GM21381 (cell line): ENCODE results near the gene TIMM17B.
A peak's percentile ranks its signal among the peaks of the same experiment; 100 is the strongest.

Source experiments
- ATAC-seq: cut with Tn5 transposase; IDR thresholded peaks from one replicate; pipeline ENCODE4 v1.9.1; 2021; ENCODE audit warnings: mild to moderate bottlenecking, moderate library complexity; ENCODE audit not compliant: unreplicated experiment

TIMM17B gene

DNA sequence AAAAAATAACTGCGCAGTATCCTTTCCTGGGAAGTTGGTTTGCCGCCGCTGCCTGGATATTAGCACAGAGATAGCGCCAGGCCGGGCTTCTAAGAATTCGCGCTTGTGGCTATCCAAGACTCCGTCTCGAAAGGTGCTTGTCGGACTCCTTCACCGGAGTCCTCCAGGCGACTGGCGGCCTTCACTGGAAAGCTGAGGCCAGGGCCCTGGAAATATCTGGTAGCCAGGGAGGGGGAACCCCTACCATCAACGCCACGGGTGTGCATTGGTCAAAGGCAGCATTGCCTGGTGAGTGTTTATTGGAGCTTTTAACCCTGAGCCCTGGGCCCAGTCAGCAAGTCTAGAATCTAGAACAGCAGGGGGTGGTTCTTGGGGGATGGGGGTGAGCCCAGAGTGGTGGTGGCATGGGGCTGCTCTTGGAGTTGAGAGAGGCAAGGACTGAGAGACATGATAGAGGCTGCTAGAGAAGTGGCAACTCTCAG is 21.8 kb upstream of the TIMM17B start:
- ATAC-seq = peak; percentile 9

DNA sequence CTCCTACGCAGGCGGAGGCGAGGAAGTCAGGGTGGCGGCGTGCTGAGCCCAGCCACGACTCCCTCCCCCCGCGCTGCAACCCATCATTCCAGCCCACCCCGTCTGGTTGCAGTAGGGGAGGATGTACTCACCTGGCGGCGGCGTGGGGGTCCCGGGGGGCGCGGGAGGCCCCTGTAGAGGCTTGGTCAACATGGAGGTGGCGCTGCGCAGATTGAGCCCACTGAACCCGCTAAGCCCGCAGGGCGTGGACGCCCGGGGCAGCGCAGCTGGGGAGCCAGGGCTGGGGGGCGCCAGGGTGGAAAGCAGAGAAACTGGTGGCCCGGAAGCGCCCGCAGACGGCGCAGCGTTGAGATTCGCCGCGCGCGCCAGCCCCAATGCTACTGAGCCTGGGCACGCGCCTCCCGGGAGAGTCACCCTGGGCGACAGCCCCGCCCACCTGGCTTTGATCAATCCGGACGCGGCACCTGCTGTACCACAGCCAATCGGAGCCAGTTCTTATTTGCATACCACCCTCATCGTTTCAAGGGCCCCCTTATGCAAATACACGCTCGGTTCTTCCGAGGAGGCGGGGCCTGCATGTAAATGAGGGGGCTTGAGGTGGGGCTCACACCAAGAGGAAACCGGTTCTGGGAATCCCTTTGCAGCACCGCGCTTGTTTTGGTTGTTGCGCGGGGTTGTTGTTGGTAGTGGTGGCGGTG is 21.2 kb upstream of the TIMM17B start, which contains the start of gene PIM2:
PIM2 (minus strand) TSS at position 382 of the 698 bp plus-strand sequence; CDS start at position 192, 190 bp downstream.
- peak; percentile 69 for ATAC-seq

DNA sequence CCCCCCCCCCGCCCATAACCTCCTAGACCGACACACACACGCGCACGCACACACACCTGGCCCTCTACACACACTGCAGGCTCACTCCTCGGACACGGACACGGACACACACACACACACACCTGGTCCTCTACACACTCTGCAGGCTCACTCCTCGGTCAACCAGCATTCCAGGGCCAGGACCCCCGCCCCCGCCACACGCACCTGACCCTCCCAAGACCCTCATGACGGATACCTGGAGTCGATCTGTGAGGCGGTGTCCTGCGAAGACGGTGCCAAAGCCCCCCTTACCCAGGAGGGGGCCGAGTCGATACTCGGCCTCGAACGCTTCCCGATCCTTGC is 20.7 kb upstream of the TIMM17B start:
- no peak for ATAC-seq

DNA sequence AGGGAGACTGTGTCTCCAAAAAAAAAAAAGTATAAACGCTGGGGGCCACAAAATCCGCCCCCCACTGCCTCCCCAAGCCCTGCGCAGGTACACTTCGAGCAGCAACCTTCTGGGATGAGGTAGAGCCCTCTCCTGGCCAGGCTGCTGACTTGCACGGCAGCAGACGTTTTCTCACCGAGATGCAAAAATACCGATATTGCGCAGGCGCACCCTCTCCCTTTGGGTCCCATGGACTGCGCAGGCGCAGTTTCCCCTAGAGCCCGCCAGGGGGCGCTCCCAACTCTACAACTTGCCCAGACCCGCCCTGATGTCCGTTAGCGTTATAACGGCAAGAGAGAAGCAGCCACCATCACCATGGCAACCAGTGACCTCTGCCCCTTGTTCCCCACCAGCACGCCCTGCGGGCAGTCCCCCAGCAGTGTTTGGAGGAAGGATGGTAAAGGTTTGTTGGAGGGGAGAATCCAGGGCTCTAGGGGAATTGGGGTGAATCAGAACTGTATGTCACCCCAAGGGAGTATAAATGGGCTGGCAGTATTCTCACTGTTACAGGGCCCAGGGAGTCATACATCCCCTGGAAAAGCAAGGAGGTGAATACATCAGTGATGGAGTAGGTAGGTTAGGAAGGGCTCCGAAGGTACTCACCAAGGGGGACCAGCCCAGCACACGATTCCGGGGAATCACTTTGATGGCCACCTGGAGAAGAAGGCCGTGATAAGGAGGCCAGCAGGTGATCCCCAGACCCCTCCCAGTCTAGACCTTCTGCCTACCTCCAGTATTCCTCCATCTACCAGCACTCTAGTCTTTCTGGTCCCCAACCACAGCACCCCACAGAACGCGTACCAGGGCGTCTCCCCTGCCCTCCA is 19.8 kb upstream of the TIMM17B start:
- peak; percentile 44 for ATAC-seq

DNA sequence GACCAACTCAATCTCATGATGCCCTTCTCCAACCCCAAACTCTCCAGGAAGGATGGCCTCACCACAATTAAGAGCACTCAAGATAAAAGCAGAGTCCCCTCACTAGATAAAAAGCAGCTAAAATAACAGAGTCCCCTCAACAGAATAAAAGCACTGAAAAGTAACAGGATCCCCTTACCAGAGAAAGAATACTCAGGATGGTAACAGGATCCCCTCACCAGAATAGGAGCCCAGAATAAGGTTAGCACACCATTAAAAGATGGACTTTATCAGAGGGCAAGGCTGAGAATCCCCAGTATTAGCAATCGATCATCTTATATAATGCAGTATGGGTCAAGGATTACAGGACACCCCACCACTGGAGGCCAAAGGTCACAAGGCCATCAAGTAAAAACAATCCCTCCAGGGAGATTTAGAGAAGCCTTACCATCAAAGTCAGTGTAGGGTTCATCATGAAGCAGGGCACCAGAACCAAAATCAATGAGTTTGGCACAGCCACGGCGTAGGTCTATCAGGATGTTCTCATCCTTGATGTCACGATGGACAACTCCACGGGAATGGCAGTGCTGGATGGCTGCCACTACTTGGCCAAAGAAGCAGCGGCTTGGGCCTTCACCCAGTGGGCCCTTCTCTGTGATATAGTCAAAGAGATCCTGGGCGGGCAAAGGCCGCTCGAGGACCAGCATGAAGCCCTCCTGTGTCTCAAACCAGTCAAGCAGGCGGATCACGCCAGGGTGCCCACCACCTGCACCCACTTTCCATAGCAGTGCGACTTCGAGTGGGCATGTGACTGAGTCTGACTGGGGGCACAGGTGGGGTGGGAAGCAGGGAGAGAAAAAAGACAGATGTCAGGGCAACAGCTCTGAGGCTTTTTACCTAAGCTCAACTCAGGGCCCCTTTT is 17.3 kb upstream of the TIMM17B start:
- ATAC-seq = no peak

DNA sequence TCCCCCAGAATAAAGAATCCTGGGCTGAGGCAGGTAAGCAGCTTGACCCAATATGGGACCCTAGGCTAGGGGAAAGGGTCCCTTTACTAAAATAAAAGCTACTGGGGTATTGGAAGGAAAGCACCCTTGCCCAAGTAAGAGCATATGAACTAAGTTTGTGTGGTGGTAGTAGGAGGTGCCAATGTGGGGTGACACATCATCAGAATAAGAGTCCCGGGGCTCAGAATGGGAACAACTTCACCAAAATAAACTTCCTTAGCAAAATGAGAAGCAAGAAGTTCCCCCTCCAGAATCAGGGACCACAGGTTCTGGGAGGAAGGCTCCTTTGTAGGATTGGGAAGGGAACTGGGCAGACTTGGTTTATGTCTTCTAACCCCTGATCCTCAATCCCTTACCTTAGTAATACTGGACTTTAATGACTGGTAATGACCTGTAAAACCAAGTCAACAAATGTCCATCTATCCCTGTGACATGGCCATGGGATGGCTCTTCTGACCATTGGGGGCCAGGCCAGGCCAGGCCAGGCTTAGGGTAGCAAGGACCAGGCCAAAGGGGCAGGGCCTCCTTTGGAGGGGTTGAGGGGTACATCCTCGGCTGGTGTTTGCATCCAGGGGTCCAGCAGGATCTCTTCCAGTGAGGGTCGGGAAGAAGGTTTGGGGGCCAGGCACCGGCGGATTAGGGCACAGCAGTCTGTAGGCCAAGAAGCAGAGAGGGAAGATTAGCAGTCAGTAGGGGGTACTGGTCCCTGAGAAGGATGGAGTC is 16.2 kb upstream of the TIMM17B start:
- ATAC-seq = no peak

DNA sequence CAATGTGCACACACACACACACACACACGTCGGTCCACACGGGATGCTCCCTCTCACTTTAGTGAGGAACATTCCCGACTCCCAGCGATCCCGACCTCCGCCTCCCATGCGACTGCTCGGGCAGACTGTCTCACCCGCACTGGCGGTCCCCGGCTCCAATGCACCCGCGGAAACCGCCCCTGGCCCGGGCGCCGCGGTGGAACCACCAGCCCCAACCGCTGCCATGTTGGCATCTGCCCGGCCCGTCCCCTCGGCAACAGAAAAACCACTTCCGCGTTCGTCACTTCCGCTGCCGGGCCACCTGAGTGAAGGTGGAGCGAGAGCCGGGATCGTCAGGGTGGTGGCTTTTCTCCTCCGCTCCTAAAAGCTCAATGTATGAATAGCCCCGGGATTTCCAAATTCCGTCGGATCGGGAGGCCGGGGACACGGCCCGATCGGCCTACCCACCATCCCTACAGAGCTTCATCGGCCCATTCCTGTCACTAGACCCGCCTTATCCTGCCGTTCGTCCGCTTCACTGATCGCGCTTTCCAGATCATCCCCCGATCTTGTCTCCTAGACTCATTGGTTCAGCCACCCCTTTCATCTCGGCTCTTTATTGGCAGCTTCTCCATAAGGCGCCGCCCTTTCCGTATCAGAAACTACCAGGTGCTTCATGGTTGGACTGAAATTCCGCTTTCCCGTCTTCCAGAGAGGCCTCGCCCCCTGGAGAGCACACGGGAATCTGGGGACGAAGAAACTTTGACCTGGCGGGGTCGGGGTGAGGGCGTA is 14.0 kb upstream of the TIMM17B start, which contains the start of gene SLC35A2:
SLC35A2 (minus strand) TSS at position 235 of the 771 bp plus-strand sequence; CDS start at position 225, 10 bp downstream.
- ATAC-seq = peak; percentile 68

DNA sequence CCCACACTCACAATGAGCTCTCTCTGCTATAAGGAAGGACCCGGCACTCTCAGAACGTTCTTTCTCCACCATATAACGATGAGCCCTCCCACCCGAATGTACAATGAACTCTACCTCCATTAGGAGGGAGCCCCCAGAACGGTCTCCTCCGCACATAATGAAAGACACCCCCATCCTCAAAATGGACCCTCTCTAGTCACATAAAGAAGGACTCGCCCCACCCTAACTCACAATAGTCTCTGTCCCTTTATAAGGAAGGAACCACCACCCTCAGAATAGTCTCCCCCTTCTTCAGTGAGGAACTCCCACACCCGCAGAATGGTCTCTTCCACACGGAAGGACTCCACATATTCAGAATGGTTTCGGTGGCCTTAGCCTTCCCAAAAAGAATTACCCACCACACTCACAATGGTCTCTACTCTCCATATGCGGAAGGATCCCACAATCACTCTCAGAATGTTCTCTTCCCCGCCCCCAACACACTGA is 13.4 kb upstream of the TIMM17B start:
- no peak for ATAC-seq

DNA sequence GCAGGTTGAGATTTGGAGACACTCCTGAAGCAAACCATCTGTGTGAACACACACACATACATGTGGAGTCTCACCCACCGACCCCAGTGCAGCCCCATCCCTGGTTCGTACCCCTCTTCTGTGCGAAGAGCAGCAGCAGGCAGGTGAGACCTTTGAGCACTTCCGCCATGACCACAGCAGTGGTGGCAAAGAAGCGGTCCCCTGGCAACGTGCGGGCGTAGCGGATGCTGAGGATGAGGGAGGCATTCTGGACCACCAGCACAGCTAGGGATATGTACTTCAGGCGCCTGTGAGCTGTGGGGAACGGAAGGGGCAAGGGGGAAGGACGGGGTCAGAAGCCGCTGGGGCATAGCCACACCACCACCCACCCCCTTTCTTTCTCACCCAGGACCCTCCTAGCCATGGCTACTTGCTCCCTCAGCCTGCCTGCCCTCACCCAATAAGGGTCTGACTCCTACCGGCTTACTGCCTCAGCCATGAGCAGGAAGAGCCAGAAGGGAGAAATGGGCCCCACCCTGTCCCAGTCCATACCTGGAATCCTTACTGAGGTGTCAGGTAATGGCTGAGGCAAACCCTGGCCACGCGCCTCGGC is 12.2 kb upstream of the TIMM17B start:
- ATAC-seq = no peak

DNA sequence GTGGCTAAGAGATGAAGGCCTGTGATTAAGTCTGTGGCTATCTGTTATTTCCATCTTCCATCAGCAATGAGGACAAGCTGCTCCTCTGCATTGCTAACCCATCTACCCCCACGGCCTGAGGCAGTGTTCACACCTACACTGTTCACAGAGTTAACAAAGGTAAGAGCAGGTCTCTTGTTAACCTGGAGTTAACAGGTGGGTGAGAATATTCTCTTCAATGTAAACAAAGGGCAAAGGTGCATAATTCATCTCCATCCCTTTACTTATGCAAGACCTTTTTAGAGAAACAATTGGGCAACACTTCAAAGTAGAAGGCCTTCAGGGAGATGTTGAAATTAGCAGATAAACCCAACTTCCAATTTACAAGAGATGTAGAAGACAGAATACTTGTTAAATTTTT is 11.0 kb upstream of the TIMM17B start:
- no peak for ATAC-seq

DNA sequence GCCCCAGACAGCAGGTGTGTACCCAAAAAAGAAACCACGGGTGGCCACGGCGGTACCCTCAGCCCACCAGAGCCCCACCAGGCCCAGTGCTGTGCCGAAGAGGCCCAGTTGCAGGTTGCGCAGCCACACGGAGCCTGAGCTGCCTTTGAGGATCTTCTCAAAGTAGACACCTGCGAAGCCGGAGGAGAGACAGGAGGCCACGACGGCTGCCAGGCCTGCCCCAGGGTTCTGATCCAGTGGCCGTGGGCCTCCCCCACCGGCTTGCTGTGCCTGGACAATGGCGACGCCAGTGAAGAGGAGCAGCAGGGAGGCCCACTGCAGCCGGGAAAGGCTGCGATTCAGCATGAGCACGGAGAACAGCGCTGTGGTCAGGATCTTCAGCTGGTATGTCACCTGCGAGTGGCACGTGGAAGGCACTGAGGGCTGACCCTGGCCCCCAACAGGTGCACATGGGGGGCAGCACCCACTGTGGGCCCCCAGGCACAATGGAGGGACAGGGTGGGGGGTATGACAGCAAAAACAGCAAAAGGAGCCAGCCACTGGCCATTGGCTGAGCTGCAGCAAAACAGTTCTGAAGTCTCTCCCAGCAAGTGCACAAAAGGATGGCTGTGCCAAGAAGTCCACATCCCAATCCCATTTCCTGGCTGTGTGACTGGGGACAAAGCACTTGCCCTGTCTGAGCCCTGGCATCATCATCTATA is 7.7 kb upstream of the TIMM17B start:
- ATAC-seq = no peak

DNA sequence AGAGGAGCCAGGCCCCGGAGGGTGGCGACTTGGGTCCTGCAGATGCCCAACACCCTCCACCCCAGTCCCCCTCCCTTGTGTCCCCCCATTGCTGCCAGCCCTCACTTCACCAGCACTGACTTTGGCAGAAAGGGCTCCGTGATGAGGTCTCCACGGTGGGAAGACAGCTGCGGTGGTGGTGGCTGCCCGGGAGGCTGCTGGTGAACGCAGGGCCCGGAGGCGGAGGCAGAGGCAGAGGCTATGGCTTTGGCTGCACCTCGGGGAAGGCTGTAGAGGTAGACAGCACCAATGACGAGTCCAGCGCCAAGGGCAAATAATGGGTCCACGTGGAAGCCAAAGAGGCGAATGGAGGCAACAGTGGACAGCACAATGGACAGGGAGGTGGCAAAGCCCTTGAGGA is 7.1 kb upstream of the TIMM17B start:
- no peak for ATAC-seq

DNA sequence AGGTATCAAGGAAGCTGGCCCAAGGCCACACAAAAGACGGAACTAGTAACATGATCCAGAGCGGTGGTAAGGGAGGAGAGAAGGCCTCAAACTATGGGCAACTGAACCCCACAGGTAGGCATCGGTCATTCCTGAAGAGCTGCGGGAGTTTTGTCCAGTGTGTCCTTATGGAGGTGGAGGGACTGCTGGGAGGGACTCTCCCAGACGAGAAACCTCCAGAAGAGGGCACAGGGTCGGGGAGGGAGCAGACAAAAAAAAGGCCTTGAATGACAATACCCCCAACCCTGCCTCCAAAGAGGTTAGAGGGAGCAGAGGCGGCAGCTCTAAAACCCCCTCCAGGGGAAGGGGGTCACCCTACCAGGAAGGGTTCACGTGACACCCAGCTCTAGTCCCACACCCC is 6.6 kb upstream of the TIMM17B start:
- ATAC-seq = no peak

DNA sequence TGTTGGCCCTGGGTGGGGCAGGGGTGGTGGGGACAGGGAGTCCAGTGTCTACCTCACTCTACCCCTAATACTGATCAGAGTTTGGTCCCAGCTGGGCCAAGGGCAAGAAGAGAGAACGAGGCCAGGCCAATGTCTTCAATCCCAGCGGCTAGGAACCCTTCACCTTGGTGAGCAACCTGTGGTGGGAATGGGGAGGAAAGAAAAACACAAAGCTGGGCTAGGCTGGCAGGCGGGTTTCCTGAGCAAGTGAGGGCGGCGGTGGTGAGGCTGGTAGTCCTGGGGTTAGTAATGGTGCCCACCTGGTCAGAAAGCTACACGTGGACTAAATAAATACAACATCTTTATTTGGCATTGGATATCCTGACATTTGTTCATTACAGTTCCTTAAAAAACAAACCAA is 5.7 kb upstream of the TIMM17B start:
- ATAC-seq = no peak

DNA sequence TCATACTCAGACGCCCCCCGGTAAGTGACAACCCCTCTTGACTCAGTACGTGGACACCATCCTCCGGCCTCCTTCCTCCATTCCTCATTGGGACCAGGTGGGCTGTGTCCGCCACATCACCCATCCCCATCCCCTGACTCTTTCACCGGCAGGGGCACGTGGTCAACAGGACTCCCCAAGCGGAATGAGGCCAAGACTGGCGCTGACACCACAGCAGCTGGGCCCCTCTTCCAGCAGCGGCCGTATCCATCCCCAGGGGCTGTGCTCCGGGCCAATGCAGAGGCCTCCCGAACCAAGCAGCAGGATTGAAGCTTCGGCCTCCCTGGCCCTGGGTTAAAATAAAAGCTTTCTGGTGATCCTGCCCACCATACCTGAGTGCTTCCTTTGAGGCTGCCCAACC is 5.2 kb upstream of the TIMM17B start:
- no peak for ATAC-seq

DNA sequence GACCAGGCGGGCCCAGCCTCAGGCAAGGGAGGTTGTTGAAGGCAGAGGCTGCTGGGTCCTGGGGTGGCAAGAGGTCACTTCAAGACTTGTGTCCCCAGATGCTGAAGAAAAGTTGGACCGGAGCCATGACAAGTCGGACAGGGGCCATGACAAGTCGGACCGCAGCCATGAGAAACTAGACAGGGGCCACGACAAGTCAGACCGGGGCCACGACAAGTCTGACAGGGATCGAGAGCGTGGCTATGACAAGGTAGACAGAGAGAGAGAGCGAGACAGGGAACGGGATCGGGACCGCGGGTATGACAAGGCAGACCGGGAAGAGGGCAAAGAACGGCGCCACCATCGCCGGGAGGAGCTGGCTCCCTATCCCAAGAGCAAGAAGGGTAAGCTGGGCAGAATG is 4.6 kb upstream of the TIMM17B start:
- ATAC-seq = no peak

DNA sequence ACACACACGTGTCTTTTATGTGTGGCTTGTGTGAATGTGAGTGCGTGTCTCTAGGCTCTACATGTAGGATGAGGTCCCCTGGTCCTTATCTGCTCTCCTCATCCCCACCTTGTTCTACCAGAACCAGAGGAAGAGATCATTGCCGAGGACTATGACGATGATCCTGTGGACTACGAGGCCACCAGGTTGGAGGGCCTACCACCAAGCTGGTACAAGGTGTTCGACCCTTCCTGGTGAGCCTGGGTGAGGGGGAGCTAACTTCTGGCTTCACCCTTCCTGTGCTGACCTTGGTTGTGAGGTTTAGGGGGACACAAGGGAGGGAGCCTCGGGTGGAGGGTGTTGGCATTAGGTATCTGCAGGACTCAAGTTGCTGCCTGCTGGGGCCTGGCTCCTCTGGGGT is 3.5 kb upstream of the TIMM17B start:
- no peak for ATAC-seq

DNA sequence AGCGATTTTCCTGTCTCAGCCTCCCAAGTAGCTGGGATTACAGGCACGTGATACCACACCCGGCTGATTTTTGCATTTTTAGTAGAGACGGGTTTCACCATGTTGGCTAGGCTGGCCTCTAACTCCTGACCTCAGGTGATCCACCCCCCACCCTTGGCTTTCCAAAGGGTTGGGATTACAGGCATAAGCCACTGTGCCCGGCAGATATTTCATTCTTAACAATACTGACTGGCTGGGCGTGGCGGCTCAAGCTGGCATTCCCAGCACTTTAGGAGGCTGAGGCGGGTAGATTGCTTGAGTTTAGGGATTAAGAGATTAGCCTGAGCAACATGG is 1.5 kb upstream of the TIMM17B start:
- ATAC-seq = no peak
